HepG2 (cell line): ENCODE data around the gene ENTHD1.

Experiments
- ZNF263 ChIP-seq: sonication (generic); formaldehyde crosslinking; IDR thresholded peaks from 2 replicates; pipeline ENCODE4 v1.4.0; 2020; ENCODE audit warnings: missing genetic modification reagents
- TF ChIP-seq, protein P1 (sequence below): sonication (generic); formaldehyde crosslinking; IDR thresholded peaks from 2 replicates; pipeline ENCODE4 v1.5.0; 2020; ENCODE audit warnings: mild to moderate bottlenecking, missing genetic modification reagents, moderate library complexity
- TF ChIP-seq, protein P2 (sequence below): sonication (generic); formaldehyde crosslinking; IDR thresholded peaks from 2 replicates; pipeline ENCODE4 v1.4.0; 2020; ENCODE audit warnings: mild to moderate bottlenecking, missing genetic modification reagents

DNA sequence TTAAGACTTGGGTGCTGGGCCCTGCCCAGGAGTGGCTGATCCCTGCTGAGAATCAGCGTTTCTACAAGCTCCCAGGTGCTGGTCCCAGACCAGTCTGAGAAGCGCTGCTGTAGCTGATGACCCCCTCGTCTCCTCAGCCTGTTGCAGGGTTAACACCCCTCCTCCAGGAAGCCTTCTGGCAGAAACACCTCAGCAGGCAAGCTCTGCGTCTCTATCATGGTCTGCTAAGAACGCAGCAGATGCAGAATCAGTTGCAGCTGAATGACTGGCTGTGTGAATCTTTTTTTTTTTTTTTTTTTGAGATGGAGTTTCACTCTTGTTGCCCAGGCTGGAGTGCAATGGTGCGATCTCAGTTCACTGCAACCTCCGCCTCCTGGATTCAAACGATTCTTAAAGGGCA, 190.5 kb downstream of the ENTHD1 start:
- TF ChIP-seq, protein P1, sequence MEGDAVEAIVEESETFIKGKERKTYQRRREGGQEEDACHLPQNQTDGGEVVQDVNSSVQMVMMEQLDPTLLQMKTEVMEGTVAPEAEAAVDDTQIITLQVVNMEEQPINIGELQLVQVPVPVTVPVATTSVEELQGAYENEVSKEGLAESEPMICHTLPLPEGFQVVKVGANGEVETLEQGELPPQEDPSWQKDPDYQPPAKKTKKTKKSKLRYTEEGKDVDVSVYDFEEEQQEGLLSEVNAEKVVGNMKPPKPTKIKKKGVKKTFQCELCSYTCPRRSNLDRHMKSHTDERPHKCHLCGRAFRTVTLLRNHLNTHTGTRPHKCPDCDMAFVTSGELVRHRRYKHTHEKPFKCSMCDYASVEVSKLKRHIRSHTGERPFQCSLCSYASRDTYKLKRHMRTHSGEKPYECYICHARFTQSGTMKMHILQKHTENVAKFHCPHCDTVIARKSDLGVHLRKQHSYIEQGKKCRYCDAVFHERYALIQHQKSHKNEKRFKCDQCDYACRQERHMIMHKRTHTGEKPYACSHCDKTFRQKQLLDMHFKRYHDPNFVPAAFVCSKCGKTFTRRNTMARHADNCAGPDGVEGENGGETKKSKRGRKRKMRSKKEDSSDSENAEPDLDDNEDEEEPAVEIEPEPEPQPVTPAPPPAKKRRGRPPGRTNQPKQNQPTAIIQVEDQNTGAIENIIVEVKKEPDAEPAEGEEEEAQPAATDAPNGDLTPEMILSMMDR (CRISPR knock-in tag) = no peak
- TF ChIP-seq ZNF263 = no peak
- TF ChIP-seq, protein P2, sequence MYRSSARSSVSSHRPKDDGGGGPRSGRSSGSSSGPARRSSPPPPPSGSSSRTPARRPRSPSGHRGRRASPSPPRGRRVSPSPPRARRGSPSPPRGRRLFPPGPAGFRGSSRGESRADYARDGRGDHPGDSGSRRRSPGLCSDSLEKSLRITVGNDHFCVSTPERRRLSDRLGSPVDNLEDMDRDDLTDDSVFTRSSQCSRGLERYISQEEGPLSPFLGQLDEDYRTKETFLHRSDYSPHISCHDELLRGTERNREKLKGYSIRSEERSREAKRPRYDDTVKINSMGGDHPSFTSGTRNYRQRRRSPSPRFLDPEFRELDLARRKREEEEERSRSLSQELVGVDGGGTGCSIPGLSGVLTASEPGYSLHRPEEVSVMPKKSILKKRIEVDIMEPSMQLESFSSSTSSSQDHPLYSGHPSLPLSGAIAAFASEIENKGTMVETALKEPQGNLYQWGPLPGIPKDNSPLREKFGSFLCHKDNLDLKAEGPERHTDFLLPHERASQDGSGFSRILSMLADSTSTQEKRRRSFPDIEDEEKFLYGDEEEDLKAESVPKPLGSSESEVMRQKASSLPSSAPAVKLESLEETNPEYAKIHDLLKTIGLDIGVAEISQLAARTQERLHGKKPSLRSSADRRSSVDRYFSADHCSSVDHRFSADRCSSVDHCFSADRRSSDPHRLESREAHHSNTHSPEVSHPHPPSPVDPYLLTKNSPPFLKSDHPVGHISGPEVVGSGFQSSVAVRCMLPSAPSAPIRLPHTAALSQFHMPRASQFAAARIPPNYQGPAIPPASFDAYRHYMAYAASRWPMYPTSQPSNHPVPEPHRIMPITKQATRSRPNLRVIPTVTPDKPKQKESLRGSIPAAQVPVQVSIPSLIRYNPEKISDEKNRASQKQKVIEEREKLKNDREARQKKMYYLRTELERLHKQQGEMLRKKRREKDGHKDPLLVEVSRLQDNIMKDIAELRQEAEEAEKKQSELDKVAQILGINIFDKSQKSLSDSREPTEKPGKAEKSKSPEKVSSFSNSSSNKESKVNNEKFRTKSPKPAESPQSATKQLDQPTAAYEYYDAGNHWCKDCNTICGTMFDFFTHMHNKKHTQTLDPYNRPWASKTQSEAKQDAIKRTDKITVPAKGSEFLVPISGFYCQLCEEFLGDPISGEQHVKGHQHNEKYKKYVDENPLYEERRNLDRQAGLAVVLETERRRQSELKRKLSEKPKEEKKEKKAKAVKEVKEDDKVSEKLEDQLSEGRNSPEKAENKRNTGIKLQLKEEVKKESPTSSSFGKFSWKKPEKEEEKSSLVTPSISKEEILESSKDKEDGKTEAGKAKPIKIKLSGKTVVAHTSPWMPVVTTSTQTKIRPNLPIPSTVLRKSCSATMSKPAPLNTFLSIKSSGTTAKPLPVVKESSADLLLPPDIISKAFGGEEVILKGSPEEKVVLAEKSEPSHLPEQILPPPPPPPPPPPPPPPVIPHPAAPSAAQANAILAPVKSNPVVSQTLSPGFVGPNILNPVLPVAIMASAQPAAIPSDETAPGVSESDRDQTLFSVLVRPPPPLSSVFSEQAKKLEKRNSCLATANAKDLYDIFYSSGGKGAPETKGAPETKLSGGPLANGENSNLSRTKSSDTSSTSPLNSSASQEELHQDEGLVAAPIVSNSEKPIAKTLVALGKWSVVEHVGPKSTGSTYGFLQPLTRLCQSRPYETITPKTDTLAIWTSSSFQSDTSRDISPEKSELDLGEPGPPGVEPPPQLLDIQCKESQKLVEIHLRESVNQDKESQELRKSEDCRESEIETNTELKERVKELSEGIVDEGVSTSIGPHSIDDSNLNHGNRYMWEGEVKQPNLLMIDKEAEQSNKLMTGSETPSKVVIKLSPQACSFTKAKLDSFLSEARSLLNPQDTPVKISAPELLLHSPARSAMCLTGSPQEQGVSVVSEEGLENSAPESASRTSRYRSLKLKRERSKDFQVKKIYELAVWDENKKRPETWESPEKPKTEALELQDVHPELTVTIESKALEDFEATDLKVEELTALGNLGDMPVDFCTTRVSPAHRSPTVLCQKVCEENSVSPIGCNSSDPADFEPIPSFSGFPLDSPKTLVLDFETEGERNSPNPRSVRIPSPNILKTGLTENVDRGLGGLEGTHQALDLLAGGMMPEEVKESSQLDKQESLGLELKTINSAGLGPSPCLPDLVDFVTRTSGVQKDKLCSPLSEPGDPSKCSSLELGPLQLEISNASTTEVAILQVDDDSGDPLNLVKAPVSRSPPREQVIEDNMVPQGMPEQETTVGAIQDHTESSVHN (CRISPR knock-in tag) = no peak
